Thymus (tissue), 14 donors: ENCODE measurements around the gene METTL27. TPM values are rescaled to one million over a fixed set of nuclear protein-coding genes. Genes with fewer than 3 reads are reported as not detected.

Experiments
- DNase-seq, 9 donors: peaks; one replicate each; pipeline ENCODE4 v3.0.0-alpha.2; 2013; ENCODE audit warnings: low spot score in 9 of 9, low read depth in 6 of 9, missing footprints in 1 of 9
- H3K27ac ChIP-seq, 2 donors: one replicate each; pipeline ENCODE4 v1.5.1; 2013; ENCODE audit warnings: control low read depth in 1 of 2, low read depth in 1 of 2, low read length in 1 of 2, mild to moderate bottlenecking in 1 of 2, moderate library complexity in 1 of 2
- H3K27me3 ChIP-seq, 2 donors: one replicate each; pipeline ENCODE4 v1.5.1; 2013; ENCODE audit warnings: low read length in 1 of 2; ENCODE audit not compliant: control insufficient read depth in 2 of 2, insufficient read depth in 1 of 2
- H3K36me3 ChIP-seq, 2 donors: one replicate each; pipeline ENCODE4 v1.5.1; 2013; ENCODE audit warnings: low read length in 1 of 2, mild to moderate bottlenecking in 1 of 2, moderate library complexity in 1 of 2; ENCODE audit not compliant: control insufficient read depth in 2 of 2, insufficient read depth in 2 of 2
- H3K4me1 ChIP-seq, 2 donors: one replicate each; pipeline ENCODE4 v1.5.1; 2013; ENCODE audit warnings: low read length in 2 of 2; ENCODE audit not compliant: control insufficient read depth in 2 of 2, insufficient read depth in 2 of 2
- H3K4me3 ChIP-seq, 2 donors: one replicate each; pipeline ENCODE4 v1.5.1; 2013; ENCODE audit warnings: low read length in 2 of 2, control low read depth in 1 of 2, mild to moderate bottlenecking in 1 of 2
- H3K9me3 ChIP-seq, 2 donors: one replicate each; pipeline ENCODE4 v1.5.1; 2013; ENCODE audit warnings: low read length in 1 of 2, mild to moderate bottlenecking in 1 of 2; ENCODE audit not compliant: control insufficient read depth in 2 of 2, insufficient read depth in 1 of 2
- WGBS: extraction: QIAGEN DNeasy Blood & Tissue Kit; methylation state at CpG from one replicate; pipeline ENCODE4 v1.1.7; 2013; 5-methylcytosine and 5-hydroxymethylcytosine counted together
- long read RNA-seq, 10 donors: transcript quantifications; one replicate each; lab custom pipeline, GENCODE V29; 2026
- polyA plus RNA-seq: library from polyadenylated mRNA; stranded (reverse); fragments of 200-250 nt; gene quantifications from one replicate; pipeline ENCODE4 v1.2.3, GENCODE V29; 2013
- total RNA-seq: library from RNA; stranded (reverse); fragments of 120-200 nt; gene quantifications from one replicate; pipeline ENCODE4 v1.2.4, GENCODE V29; 2013
- donor health status: healthy.

The METTL27 gene, protein sequence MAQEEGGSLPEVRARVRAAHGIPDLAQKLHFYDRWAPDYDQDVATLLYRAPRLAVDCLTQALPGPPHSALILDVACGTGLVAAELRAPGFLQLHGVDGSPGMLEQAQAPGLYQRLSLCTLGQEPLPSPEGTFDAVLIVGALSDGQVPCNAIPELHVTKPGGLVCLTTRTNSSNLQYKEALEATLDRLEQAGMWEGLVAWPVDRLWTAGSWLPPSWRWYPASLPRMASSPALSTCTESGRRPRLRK
- total RNA-seq (2.2 TPM), polyA plus RNA-seq (1.3 TPM)
- long read RNA-seq, donor 1 = 0 reads
- long read RNA-seq, donor 2 = 0 reads
- long read RNA-seq, donor 3, partial matches to known transcripts = 0 of 1 reads
- long read RNA-seq, donor 3, other reads (novel, unspliced or antisense) = 0 of 1 reads
- long read RNA-seq, donor 4 = 0 reads
- long read RNA-seq, donor 5 = 0 reads
- long read RNA-seq, donor 6 = 0 reads
- long read RNA-seq, donor 7 = 0 reads
- long read RNA-seq, donor 8 = 0 reads
- long read RNA-seq, donor 9 = 0 reads
- long read RNA-seq, donor 10 = 0 reads

DNA sequence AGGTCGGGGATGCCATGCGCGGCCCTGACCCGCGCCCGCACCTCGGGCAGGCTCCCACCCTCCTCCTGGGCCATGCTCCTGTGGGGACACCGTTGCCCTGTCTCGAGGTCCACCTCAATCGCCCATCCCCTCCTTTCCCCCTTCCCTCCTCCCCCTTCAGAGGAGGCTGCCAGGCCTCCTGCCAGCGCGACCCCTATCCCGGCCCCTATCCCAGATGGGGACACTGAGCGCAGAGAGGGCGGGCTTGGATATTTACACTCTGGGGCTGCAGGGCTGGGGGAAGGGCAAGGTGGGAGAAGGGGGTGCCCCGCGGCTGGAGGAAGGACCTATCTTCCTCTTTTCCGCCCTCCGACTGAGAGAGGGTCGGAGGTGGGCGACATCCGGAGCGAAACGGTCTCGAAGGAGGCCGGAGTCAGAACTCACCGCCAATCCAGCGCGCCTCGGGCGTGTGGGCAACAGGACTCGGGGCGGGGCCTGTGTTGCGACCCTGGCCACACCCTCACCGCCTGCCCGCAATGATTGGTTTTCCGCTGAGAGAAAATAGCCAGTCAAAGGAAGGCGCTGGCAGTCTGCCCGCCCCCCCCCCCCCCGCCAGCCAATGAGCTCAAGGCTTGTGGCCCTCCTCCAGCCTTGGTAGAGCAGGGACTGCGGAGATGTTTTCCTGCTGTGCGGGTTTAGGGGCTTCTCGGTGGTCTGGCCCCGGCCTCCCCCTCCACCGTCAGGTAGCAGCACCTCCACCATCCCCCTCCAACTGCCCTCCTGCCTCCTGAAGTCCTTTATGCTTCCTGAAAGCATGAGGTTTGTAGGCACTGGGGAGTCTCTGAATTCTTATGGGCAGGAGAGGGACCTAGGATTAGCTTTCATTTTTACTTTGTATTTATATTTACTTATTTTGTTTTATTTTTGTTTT, at the start of gene METTL27:
TSS of gene METTL27 (minus strand) at position 450 of the 910 bp plus-strand sequence. CDS start at position 74, 376 bp downstream.
- Histone ChIP-seq H3K36me3 (no peaks in the 10 kb centered on the region), H3K27ac (peak within 1 kb of the TSS; percentile 11 to 56), H3K4me1 (peaks cover 2 to 13% of the 10 kb centered on the region in 2 donors), H3K27me3 (peaks cover 0 to 15% of the 10 kb centered on the region in 2 donors), H3K9me3 (no peaks in the 10 kb centered on the region), H3K4me3 (peak within 1 kb of the TSS; percentile 59 to 61)
- WGBS = 17% methylated on average over 44 of the region's 45 CpGs
- DNase-seq = peak; percentile 63 to 94 (median 82)

DNA sequence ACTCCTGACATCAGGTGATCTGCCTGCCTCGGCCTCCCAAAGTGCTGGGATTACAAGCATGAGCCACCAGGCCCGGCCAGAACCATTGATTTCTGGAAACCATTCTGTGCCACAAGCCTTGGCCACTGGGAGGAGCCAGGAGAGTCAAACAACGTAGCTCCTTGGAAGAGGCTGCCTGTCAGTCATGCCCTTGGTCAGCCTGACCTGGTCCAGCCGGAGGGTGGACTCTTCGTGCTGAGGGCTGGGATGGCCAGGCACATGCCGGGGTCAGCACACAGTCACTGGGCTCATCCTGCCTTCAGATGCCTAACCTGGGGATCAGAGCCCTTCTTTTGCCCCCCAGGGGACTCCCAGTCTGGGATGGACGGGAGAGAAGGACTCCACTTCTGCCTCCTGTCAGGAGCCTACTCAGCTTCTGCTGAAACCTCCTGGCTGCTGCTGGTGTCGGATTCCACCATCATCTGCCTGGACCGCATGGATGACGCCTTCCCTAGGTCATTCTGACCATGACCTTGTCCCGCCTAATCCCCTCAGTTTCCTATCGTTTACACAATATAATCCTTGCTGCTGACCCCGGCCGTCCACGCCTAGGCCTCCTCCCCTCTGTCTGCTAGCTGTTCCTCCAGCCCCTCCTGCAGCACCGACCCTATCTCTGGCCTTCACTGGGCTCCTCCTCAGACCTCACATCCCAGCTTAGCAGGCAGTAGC, 49.0 kb upstream of the METTL27 start:
- peaks cover 0 to 12% of the 10 kb centered on the region in 2 donors for H3K27me3 ChIP-seq
- H3K36me3 ChIP-seq = no peaks in the 10 kb centered on the region
- H3K9me3 ChIP-seq = peaks cover 1 to 4% of the 10 kb centered on the region in 2 donors
- no peak for DNase-seq
- H3K27ac ChIP-seq = no peak overlapping the region
- peaks cover 0 to 11% of the 10 kb centered on the region in 2 donors for H3K4me1 ChIP-seq
- 96% methylated on average over 16 of the region's 16 CpGs for WGBS
- no peak overlapping the region for H3K4me3 ChIP-seq

DNA sequence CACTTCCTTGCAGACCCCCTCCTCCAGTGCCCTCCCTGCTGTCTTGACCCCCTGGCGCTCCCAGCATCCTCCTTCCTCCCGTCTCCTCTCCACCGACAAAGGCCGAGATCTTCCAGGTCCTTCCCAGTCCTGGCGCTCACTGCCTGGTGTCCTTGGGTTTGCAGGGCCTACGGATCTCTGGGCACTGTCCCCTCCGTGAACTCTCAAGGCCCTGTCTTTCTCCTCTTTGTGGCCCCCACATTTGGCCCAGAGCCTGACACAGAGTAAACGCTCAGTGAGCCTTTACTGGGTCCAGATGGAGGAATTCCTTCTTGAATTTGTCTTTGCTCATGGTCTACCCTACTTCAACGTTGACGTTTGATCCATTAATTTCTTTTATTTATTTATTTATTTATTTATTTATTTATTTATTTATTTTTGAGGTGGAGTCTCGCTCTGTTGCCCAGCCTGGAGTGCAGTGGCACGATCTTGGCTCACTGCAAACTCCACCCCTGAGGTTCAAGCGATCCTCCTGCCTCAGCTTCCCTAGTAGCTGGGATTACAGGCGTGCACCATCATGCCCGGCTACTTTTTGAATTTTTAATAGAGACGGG, 48.3 kb upstream of the METTL27 start:
- Histone ChIP-seq H3K27me3 (peaks cover 0 to 16% of the 10 kb centered on the region in 2 donors), H3K36me3 (no peaks in the 10 kb centered on the region), H3K4me1 (peaks cover 0 to 13% of the 10 kb centered on the region in 2 donors), H3K9me3 (peaks cover 1 to 4% of the 10 kb centered on the region in 2 donors), H3K4me3 (no peak overlapping the region), H3K27ac (no peak overlapping the region)
- 96% methylated on average over 16 of the region's 16 CpGs for WGBS
- no peak for DNase-seq

DNA sequence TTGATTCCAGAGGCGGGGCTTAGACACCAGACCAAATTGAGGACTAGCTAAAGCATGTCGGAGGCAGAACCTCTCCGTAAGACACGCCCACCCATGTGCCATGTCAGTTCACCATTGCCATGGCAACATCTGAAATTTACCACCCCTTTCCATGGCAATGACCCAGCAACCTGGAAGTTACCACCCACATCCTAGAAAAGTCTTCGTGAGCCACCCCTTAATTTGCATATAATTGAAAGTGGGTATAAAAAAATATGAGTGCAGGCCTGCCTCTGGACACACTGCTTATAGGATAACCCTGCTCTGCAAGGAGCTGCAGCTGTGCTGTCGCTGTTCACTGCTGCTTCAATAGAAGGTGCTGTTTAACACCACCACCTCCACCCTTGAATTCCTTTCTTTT, 46.6 kb upstream of the METTL27 start:
- Histone ChIP-seq H3K27ac (no peak overlapping the region), H3K27me3 (peaks cover 0 to 18% of the 10 kb centered on the region in 2 donors), H3K4me3 (no peak overlapping the region), H3K4me1 (peaks cover 0 to 13% of the 10 kb centered on the region in 2 donors), H3K9me3 (no peaks in the 10 kb centered on the region), H3K36me3 (no peaks in the 10 kb centered on the region)
- DNase-seq = no peak
- WGBS = 92% methylated on average over 6 of the region's 6 CpGs

DNA sequence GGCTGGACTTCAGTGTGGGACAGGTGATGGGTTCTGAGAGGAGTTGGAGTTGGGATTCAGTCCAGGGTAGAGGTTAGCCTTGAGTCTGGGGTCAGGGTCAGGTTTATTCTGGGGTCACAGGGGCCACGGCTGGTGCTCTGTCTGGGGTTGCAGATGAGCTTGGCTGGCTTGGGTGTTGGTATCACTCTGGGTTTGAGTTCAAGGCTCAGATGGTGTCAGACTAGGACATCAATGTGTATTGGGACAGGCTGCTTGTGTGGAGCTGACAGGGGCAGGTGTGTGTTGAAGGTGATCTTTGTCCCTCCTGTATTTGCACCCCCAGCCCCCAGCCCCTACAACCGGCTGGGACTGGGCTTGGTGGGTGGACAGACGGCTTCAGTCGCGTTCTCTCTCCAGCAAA, 45.4 kb upstream of the METTL27 start:
- Histone ChIP-seq H3K36me3 (no peaks in the 10 kb centered on the region), H3K4me1 (peaks cover 0 to 13% of the 10 kb centered on the region in 2 donors), H3K4me3 (no peak overlapping the region), H3K27ac (no peak overlapping the region), H3K27me3 (peaks cover 0 to 18% of the 10 kb centered on the region in 2 donors), H3K9me3 (no peaks in the 10 kb centered on the region)
- 80% methylated on average over 5 of the region's 5 CpGs for WGBS
- DNase-seq = no peak

DNA sequence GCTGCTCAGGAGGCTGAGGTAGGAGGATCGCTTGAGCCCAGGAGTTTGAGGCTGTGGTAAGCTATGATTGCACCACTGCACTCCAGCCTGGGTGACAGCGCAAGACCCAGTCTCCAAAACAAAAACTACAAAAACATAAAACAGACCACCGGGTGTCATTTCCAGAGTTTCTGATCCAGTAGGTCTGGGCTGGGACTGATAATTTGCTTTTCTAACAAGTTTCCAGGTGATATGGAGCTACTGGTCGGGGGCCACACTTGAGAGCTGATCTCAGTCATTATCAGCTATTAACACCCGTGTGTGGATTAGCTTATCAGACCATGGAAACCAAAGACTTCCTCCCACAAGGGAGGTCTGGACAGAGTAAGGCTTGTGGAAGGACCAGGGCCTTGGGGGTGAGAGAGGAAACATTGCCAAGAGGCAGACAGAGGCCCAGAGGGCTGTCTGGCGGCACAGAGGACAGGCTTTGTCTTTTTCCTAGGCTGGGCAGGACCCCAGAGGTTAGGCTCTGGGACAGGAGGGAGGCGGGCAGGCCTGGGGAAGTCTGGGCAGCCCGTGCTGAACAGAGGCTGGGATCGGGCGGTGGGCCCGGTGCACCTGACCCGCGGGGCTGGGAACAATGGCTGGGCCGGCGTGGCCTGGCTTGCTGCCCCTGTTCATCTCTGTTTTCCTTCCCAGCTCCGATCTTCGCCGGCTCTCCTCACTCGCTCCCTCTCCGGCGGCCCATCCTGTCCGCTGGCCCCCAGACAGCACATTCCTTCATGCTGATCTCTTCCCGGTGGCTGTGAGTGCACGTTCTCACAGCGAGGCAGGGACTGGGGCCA, 43.9 kb upstream of the METTL27 start:
- H3K27me3 ChIP-seq = peaks cover 0 to 18% of the 10 kb centered on the region in 2 donors
- no peak for DNase-seq
- H3K27ac ChIP-seq = no peak overlapping the region
- H3K4me1 ChIP-seq = peaks cover 0 to 13% of the 10 kb centered on the region in 2 donors
- 39% methylated on average over 25 of the region's 25 CpGs for WGBS
- H3K4me3 ChIP-seq = no peak overlapping the region
- no peaks in the 10 kb centered on the region for H3K36me3 ChIP-seq
- H3K9me3 ChIP-seq = no peaks in the 10 kb centered on the region

DNA sequence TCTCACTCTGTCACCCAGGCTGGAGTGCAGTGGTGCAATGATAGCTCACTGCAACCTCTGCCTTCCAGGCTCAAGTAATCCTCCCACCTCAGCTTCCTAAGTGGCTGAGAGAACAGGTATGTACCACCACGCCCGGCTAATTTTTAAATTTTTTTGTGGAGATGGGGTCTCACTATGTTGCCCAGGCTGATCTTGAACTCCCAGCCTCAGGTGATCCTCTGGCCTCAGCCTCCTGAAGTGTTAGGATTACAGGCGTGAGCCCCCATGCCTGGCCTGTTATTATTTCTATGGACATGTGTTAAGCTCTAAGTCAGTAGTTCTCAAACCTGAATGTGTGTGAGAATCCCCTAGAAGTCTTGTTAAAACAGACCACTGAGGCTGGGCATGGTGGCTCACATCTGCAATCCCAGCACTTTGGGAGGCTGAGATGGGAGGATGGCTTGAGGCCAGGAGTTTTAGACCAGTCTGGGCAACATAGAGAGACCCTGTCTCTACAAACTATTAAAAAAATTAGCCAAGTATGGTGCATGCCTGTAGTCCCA, 43.2 kb upstream of the METTL27 start:
- WGBS = 98% methylated on average over 3 of the region's 3 CpGs
- peaks cover 0 to 13% of the 10 kb centered on the region in 2 donors for H3K4me1 ChIP-seq
- no peaks in the 10 kb centered on the region for H3K9me3 ChIP-seq
- peaks cover 0 to 18% of the 10 kb centered on the region in 2 donors for H3K27me3 ChIP-seq
- no peak for DNase-seq
- no peaks in the 10 kb centered on the region for H3K36me3 ChIP-seq
- H3K4me3 ChIP-seq = no peak overlapping the region
- H3K27ac ChIP-seq = no peak overlapping the region
